ENCODE data around the gene ARHGEF28. TPM values are rescaled to one million over a fixed set of nuclear protein-coding genes. Genes with fewer than 3 reads are reported as not detected.

ARHGEF28 gene
- total RNA-seq (2014; rRNA removed; shearing (Covaris generic)) = not detected in 2 replicates
- total RNA-seq (2022) = not detected in 2 replicates
- Bru-seq, nascent RNA = percentile 12 among the genes with signal in this experiment
- percentile 6 among the genes with signal in this experiment for BruChase-seq, experiment 1, labeled RNA remaining after a 6-hour chase
- percentile 13 among the genes with signal in this experiment for BruChase-seq, experiment 2, labeled RNA remaining after a 2-hour chase
- long read RNA-seq = 0 reads

- ChIA-PET CTCF (ENCODE audit: unreplicated experiment) (no interaction called here), POLR2A (no interaction called here)
- Histone ChIP-seq H3K4me3 (ENCODE audit: low read depth, low read length, poor library complexity, severe bottlenecking) (no peak within 1 kb of the TSS), H3K4me2 (ENCODE audit: low read length) (no peak within 1 kb of the TSS), H3K9me3 (ENCODE audit: low read length) (no peaks in the 10 kb centered on the region), H3K9me2 (ENCODE audit: insufficient read depth, low read length) (no peaks in the 10 kb centered on the region), H3K4me1 (ENCODE audit: insufficient read depth, low read length, poor library complexity, severe bottlenecking) (no peaks in the 10 kb centered on the region), H3K27ac (ENCODE audit: low read depth, low read length, poor library complexity, severe bottlenecking) (no peak within 1 kb of the TSS), H3K79me2 (ENCODE audit: insufficient read depth, low read depth, low read length) (no peaks in the 10 kb centered on the region), H4K20me1 (ENCODE audit: insufficient read depth, low read length) (no peaks in the 10 kb centered on the region), H3K36me3 (ENCODE audit: insufficient read depth, low read length) (no peaks in the 10 kb centered on the region), H2AFZ (ENCODE audit: low read length) (no peak within 1 kb of the TSS)
- intact Hi-C loops (cut with micrococcal nuclease; ENCODE audit: unreplicated experiment) = no loop called here
- DNase-seq (ENCODE audit: low spot score) = no peak
- no TSS peak for BruUV-seq (replicated peaks)
- no peak for TF ChIP-seq EZH2phosphoT487 (IDR thresholded peaks at IDR 0.05; ENCODE audit: borderline replicate concordance, low read depth, low read length)
- TF ChIP-seq, protein P1, sequence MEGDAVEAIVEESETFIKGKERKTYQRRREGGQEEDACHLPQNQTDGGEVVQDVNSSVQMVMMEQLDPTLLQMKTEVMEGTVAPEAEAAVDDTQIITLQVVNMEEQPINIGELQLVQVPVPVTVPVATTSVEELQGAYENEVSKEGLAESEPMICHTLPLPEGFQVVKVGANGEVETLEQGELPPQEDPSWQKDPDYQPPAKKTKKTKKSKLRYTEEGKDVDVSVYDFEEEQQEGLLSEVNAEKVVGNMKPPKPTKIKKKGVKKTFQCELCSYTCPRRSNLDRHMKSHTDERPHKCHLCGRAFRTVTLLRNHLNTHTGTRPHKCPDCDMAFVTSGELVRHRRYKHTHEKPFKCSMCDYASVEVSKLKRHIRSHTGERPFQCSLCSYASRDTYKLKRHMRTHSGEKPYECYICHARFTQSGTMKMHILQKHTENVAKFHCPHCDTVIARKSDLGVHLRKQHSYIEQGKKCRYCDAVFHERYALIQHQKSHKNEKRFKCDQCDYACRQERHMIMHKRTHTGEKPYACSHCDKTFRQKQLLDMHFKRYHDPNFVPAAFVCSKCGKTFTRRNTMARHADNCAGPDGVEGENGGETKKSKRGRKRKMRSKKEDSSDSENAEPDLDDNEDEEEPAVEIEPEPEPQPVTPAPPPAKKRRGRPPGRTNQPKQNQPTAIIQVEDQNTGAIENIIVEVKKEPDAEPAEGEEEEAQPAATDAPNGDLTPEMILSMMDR (conservative IDR thresholded peaks at IDR 0.05; ENCODE audit: low read length) = no peak
Observed at GRCh38 chr5:73625944-73626811, at the start of gene ARHGEF28. TSS of gene ARHGEF28 (plus strand) at chr5:73626196. CDS start at chr5:73684852, 58,656 bp downstream.

DNA sequence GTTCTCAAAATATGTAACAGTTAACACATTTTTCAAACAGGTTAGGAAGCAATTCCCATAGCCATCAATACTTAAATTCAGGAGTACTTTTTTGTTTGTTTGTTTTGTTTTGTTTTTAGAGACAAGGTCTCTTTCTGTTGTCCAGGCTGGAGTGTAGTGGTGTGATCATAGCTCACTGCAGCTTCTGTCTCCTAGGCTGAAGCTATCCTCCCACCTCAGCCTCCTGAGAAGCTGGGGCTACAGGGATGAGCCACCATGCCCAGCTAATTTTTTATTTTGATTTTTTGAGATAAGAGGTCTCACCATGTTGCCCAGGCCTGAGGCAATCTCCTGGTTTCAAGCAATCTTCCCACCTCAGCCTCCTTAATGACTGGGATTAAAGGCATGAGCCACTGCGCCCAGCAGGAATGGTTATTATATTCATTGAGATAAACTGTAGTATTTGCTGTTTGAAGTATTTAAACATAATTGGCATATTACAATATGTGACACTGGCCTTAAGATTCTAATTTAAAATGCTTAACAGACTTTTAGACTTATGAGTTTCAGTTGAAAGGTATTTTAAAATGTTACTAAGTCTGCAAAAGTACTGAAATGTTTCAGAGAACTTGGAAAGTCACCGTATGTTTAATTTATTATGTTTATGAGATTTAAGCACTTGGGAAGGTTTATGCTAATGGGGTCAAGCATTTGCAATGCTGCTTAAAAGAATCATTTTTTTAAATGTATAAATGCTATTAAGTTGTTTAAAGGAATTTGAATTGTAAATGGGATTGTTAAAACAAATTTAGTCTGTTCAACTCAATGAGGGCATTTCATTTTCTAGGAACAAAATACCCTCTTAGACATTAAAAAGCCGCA lies 43.5 kb upstream of the ARHGEF28 start:
- CTCF ChIA-PET (ENCODE audit: unreplicated experiment) = interaction anchor here (0.6 kb wide), 1 partner anchor 8 kb away, joined by 3 read pairs; no protein-coding TSS in a partner anchor
- POLR2A ChIA-PET = no interaction called here

More for the DNA sequence above, 43.5 kb upstream of the ARHGEF28 start:
- H3K36me3 ChIP-seq (ENCODE audit: insufficient read depth, low read length) = peaks cover 62% of the 10 kb centered on the region
- BruUV-seq (replicated peaks) = no TSS peak
- intact Hi-C loops (cut with micrococcal nuclease; ENCODE audit: unreplicated experiment) = no loop called here
- no peak for DNase-seq (ENCODE audit: low spot score)
- no peaks in the 10 kb centered on the region for H3K9me3 ChIP-seq (ENCODE audit: low read length)
- no peak for TF ChIP-seq EZH2phosphoT487 (IDR thresholded peaks at IDR 0.05; ENCODE audit: borderline replicate concordance, low read depth, low read length)
- TF ChIP-seq, protein P1 (conservative IDR thresholded peaks at IDR 0.05; ENCODE audit: low read length) = no peak
- no peak overlapping the region for H3K4me3 ChIP-seq (ENCODE audit: low read depth, low read length, poor library complexity, severe bottlenecking)
- H3K27ac ChIP-seq (ENCODE audit: low read depth, low read length, poor library complexity, severe bottlenecking) = no peak overlapping the region
- no peaks in the 10 kb centered on the region for H3K9me2 ChIP-seq (ENCODE audit: insufficient read depth, low read length)
- no peaks in the 10 kb centered on the region for H3K4me1 ChIP-seq (ENCODE audit: insufficient read depth, low read length, poor library complexity, severe bottlenecking)
- 0 out of 2 replicates have a peak, but pooled peaks cover 6% of the 10 kb centered on the region for H4K20me1 ChIP-seq (ENCODE audit: insufficient read depth, low read length)
- H2AFZ ChIP-seq (ENCODE audit: low read length) = no peak overlapping the region
- 0 out of 2 replicates have a peak, but pooled peaks cover 6% of the 10 kb centered on the region for H3K79me2 ChIP-seq (ENCODE audit: insufficient read depth, low read depth, low read length)
- H3K4me2 ChIP-seq (ENCODE audit: low read length) = no peak overlapping the region

All from OCI-LY7 (cell line).